ENCODE data around the gene FTMT. TPM values are rescaled to one million over a fixed set of nuclear protein-coding genes. Genes with fewer than 3 reads are reported as not detected.
"Not testable (repeated sequence)": the region's sequence is repeated elsewhere in the genome, so short reads cannot be mapped to it uniquely, and the experiment has no call there.

Gene FTMT
- total RNA-seq, result not detected

DNA sequence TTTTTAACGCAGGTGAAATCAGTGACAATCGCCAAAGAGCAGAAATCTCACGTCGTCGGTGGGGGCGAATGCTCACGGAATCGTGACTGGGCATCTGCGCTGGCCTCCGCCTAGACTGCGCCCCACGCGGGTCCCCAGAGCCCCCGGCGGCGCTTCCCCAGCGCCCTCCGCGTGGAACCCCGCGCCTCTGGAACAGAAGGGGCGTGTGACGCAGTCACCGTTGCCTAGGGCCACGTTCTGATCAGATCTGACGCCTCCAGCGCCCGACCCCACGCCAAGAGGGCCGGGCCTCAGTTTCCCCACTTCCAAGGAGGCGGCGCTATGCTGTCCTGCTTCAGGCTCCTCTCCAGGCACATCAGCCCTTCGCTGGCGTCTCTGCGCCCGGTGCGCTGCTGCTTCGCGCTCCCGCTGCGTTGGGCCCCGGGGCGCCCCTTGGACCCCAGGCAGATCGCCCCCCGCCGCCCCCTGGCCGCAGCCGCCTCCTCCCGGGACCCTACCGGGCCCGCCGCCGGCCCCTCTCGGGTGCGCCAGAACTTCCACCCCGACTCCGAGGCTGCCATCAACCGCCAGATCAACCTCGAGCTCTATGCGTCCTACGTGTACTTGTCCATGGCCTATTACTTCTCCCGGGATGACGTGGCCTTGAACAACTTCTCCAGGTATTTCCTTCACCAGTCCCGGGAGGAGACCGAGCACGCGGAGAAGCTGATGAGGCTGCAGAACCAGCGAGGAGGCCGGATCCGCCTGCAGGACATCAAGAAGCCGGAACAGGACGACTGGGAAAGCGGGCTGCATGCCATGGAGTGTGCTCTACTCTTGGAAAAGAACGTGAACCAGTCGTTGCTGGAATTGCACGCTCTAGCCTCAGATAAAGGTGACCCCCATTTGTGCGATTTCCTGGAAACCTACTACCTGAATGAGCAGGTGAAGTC is at the start of gene FTMT:
FTMT (plus strand) TSS at position 240 of the 932 bp plus-strand sequence; CDS start at position 322, 82 bp downstream.
- H3K36me3 Mint-ChIP-seq (ENCODE audit: low read depth), result no peaks in the 10 kb centered on the region
- no peaks in the 10 kb centered on the region for H3K4me1 Mint-ChIP-seq (ENCODE audit: low read depth)
- no peaks in the 10 kb centered on the region for H3K9me3 Mint-ChIP-seq
- CTCF ChIA-PET, result no interaction called here
- no peak within 1 kb of the TSS for H3K4me3 Mint-ChIP-seq
- H3K27ac Mint-ChIP-seq, result no peak within 1 kb of the TSS
- intact Hi-C loops (cut with micrococcal nuclease), result no loop called here
- no peaks in the 10 kb centered on the region for H3K27me3 Mint-ChIP-seq (ENCODE audit: low read depth)
- DNase-seq, result no peak

DNA sequence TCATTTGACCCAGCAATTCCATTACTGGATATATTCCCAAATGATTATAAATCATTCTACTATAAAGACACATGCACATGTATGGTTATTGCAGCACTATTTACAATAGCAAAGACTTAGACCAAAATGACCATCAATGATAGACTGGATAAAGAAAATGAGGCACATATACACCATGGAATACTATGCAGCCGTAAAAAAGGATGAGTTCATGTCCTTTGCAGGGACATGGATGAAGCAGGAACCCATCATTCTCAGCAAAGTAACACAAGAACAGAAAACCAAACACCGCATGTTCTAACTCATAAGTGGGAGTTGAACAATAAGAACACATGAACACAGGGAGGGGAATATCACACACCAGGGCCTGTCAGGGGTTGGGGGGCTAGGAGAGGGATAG is 46.4 kb upstream of the FTMT start:
- H3K36me3 Mint-ChIP-seq (ENCODE audit: low read depth); H3K4me3 Mint-ChIP-seq; DNase-seq; intact Hi-C loops (cut with micrococcal nuclease); CTCF ChIA-PET; H3K27me3 Mint-ChIP-seq (ENCODE audit: low read depth); H3K4me1 Mint-ChIP-seq (ENCODE audit: low read depth); H3K9me3 Mint-ChIP-seq; H3K27ac Mint-ChIP-seq: not testable (repeated sequence)

DNA sequence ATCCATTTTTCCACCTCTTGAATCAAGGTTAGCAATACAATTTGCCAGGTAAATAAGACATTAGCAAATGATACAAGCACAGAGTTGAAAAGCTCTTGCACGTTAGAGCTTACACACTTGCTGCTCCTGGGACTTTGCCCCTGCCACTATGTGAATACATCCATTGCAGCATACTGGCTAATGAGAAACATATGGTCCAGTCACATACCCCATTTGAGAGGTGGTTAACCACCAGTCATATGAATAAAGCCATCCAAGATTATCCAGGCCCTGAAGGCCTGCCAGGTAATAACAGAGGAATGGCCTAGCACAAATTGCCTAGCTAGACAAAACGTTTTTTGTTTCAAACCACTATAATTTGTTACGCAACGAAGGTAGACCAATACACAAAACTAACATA is 45.8 kb upstream of the FTMT start:
- no peaks in the 10 kb centered on the region for H3K4me1 Mint-ChIP-seq (ENCODE audit: low read depth)
- no peaks in the 10 kb centered on the region for H3K36me3 Mint-ChIP-seq (ENCODE audit: low read depth)
- no peak overlapping the region for H3K27ac Mint-ChIP-seq
- intact Hi-C loops (cut with micrococcal nuclease), result no loop called here
- CTCF ChIA-PET, result no interaction called here
- no peak for DNase-seq
- H3K4me3 Mint-ChIP-seq, result no peak overlapping the region
- peaks cover 6% of the 10 kb centered on the region for H3K9me3 Mint-ChIP-seq
- H3K27me3 Mint-ChIP-seq (ENCODE audit: low read depth), result no peaks in the 10 kb centered on the region

DNA sequence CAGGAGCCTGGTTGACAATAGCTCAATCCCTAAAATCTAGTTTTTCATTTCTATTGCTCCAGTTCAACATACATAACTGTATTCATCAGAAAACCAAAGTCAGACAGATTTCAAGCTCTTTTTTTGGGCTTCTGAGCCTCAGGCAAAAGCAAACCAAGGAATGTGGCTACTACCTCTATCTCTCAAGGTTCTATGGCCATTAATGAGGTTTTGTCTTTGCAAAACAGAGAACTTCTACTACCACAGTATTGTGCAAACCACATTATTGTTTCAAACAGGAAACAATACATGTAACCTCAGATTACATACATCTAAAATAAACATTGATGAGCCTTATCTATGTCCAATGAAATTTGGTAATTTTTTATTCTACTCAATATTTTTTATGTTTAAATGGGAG is 35.5 kb upstream of the FTMT start:
- no peak for DNase-seq
- no peak overlapping the region for H3K4me3 Mint-ChIP-seq
- CTCF ChIA-PET, result no interaction called here
- peaks cover 3% of the 10 kb centered on the region for H3K27me3 Mint-ChIP-seq (ENCODE audit: low read depth)
- peaks cover 6% of the 10 kb centered on the region for H3K9me3 Mint-ChIP-seq
- H3K4me1 Mint-ChIP-seq (ENCODE audit: low read depth), result no peaks in the 10 kb centered on the region
- no peak overlapping the region for H3K27ac Mint-ChIP-seq
- intact Hi-C loops (cut with micrococcal nuclease), result no loop called here
- H3K36me3 Mint-ChIP-seq (ENCODE audit: low read depth), result no peaks in the 10 kb centered on the region

DNA sequence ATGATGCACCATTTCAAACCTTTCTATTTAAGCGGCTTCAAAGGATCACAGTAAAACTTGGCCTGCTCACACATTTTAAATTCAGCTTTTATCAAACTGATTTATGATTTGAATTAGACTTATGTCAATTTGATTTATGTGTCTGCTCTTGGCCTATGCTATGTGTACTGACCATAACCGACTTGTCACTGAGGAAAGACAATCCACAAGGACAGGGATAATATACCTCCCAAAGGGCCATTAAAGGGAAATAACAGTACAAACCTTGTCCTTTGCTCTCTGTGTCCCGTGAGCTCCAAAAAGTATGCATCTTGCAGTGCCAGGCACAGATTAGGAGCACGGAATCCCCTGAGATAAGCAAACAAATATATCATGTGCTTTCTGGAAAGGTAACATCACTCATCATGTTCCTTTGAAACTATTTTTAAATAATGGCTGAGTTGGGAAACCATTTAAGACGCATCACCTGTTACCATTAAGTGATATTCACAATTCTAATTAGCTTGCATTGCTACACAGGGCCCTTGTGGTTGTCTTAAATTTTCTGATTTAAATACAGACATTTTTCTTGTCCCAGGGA is 31.9 kb upstream of the FTMT start:
- DNase-seq, result no peak
- H3K9me3 Mint-ChIP-seq, result peaks cover 6% of the 10 kb centered on the region
- H3K36me3 Mint-ChIP-seq (ENCODE audit: low read depth), result no peaks in the 10 kb centered on the region
- H3K4me3 Mint-ChIP-seq, result no peak overlapping the region
- intact Hi-C loops (cut with micrococcal nuclease), result no loop called here
- H3K27ac Mint-ChIP-seq, result no peak overlapping the region
- H3K4me1 Mint-ChIP-seq (ENCODE audit: low read depth), result no peaks in the 10 kb centered on the region
- CTCF ChIA-PET, result no interaction called here
- H3K27me3 Mint-ChIP-seq (ENCODE audit: low read depth), result peaks cover 3% of the 10 kb centered on the region

DNA sequence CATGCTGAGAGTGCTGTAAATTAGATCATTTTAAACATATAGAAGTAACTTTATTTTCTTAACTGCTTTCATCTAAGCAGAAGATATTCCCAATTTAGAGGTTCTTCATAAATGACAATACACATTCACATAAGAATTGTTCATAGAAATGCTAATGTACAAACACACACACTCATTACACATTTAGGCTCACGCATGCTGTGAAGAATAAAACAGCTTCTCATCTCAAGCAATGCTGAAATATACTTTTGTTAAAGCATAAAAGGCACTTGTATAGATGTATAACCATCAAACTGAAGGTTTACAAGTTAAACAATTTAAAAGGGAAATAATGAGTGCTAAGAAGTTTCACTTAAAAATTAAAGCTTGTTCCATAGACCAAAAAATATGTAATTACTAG is 18.1 kb upstream of the FTMT start:
- intact Hi-C loops (cut with micrococcal nuclease), result no loop called here
- CTCF ChIA-PET, result no interaction called here
- Mint-ChIP-seq H3K27ac (no peak overlapping the region), H3K27me3 (ENCODE audit: low read depth) (peaks cover 11% of the 10 kb centered on the region), H3K4me3 (no peak overlapping the region), H3K36me3 (ENCODE audit: low read depth) (peaks cover 1% of the 10 kb centered on the region), H3K4me1 (ENCODE audit: low read depth) (no peaks in the 10 kb centered on the region), H3K9me3 (peaks cover 4% of the 10 kb centered on the region)
- DNase-seq, result no peak

DNA sequence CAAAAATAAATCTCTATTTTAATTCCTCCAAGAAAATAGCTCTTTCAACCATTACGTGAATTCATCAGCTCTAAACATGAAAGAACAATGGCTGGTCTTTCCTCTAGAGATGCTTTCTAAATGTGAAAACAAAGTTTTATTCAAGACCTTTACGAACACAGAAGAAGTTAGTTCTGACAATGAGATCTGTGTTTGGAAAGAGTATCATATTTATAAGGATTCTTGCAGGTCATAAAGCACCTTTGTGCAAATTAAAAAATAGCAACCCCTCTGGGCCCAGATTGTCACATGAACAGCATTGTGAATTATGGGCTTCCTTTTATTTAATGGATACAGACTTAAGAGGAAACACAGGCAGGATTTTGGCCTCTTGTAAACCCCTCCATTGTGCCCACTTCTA is 17.7 kb upstream of the FTMT start:
- DNase-seq, result no peak
- Mint-ChIP-seq H3K27ac (no peak overlapping the region), H3K4me1 (ENCODE audit: low read depth) (no peaks in the 10 kb centered on the region), H3K27me3 (ENCODE audit: low read depth) (peaks cover 11% of the 10 kb centered on the region), H3K36me3 (ENCODE audit: low read depth) (peaks cover 1% of the 10 kb centered on the region), H3K4me3 (no peak overlapping the region), H3K9me3 (peaks cover 4% of the 10 kb centered on the region)
- CTCF ChIA-PET, result no interaction called here
- intact Hi-C loops (cut with micrococcal nuclease), result no loop called here

DNA sequence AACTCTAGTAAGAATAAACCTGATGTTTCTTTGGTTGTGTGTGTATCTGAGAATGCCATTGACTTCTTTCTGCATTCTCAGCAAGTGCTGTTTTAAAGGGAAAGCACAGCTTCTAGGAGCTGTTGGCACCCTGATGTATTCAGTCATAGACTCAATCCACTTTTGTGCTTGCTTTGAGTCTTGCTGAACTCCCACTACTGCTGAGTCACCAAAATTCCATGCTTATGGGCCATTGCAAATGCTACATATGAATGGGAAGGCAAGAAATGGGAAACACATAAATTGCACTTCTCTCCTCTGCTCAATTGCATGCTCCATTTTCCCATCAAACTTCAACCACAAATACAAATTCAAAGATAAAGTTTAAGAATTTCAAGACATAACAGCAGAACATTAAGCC is 9.8 kb upstream of the FTMT start:
- H3K27ac Mint-ChIP-seq, result no peak overlapping the region
- no peaks in the 10 kb centered on the region for H3K36me3 Mint-ChIP-seq (ENCODE audit: low read depth)
- DNase-seq, result no peak
- H3K9me3 Mint-ChIP-seq, result no peaks in the 10 kb centered on the region
- CTCF ChIA-PET, result no interaction called here
- H3K4me1 Mint-ChIP-seq (ENCODE audit: low read depth), result no peaks in the 10 kb centered on the region
- intact Hi-C loops (cut with micrococcal nuclease), result no loop called here
- no peak overlapping the region for H3K4me3 Mint-ChIP-seq
- H3K27me3 Mint-ChIP-seq (ENCODE audit: low read depth), result peaks cover 7% of the 10 kb centered on the region

DNA sequence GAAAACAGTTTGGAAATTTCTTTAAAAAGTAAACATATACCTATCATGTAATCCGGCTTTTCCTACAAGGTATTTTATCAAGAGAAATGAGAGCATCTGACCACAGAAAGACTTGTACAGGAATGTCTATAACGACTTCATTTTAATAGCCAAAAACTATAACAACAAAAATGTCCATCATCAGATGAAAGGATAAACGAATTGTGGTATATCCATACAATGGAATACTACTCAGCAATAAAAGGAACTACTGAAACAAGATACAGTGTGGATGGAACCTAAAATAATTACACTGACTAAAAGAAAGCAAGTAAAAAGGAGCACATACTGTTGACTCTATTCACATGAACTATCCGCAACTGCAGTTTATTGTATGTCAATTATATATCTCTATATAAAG is 1.4 kb upstream of the FTMT start:
- DNase-seq, result no peak
- no peaks in the 10 kb centered on the region for H3K27me3 Mint-ChIP-seq (ENCODE audit: low read depth)
- no peaks in the 10 kb centered on the region for H3K4me1 Mint-ChIP-seq (ENCODE audit: low read depth)
- H3K4me3 Mint-ChIP-seq, result no peak overlapping the region
- no peaks in the 10 kb centered on the region for H3K9me3 Mint-ChIP-seq
- intact Hi-C loops (cut with micrococcal nuclease), result no loop called here
- CTCF ChIA-PET, result no interaction called here
- H3K27ac Mint-ChIP-seq, result no peak overlapping the region
- no peaks in the 10 kb centered on the region for H3K36me3 Mint-ChIP-seq (ENCODE audit: low read depth)

DNA sequence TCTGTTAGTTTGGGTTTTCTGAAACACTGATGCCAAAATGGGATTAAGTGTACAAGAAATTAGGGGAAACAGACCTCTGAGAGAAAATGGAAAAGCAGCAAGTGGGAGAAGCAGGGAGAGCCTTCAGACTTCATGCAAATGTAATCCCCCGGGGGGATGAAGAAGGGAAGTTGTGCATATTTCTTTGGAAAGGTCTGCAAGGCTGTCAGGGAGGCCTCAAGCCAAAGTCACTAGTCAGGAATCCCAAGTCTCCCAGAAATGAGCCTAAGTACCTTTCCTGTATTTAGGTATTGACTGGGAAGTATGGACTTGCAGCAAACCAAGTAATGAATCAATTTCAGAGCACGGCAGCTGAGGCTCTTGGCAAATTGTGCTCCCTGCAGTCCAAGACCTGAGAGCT is 2.2 kb downstream of the FTMT start:
- no peaks in the 10 kb centered on the region for H3K9me3 Mint-ChIP-seq

DNA sequence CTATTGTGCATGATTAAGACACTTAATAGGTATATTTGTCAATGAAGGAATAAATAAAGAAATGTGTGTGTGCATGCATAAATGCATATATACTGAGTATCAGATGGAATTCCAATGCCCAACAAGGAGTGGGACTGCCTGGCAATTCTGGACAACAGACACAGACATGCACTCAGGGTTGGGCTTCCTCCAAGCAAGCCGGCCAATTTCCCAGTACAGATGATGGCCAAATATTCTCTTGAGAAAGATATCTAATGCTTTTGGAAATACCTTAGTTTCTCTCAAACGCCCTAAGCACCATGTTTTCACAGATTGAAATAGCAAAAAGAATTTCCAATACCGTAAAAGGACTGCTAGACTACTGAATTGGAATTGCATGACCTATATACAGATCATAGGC is 11.1 kb downstream of the FTMT start:
- Mint-ChIP-seq H3K27me3 (ENCODE audit: low read depth) (peaks cover 2% of the 10 kb centered on the region), H3K4me3 (no peak overlapping the region), H3K36me3 (ENCODE audit: low read depth) (no peaks in the 10 kb centered on the region), H3K9me3 (no peaks in the 10 kb centered on the region), H3K4me1 (ENCODE audit: low read depth) (no peaks in the 10 kb centered on the region), H3K27ac (no peak overlapping the region)
- DNase-seq, result no peak
- CTCF ChIA-PET, result interaction anchor here (0.6 kb wide), 1 partner anchor 55 kb away, joined by 3 read pairs; no protein-coding TSS in a partner anchor
- intact Hi-C loops (cut with micrococcal nuclease), result no loop called here

More for the DNA sequence above, 2.2 kb downstream of the FTMT start:
- Mint-ChIP-seq H3K27ac (no peak overlapping the region), H3K4me3 (no peak overlapping the region), H3K27me3 (ENCODE audit: low read depth) (no peaks in the 10 kb centered on the region), H3K4me1 (ENCODE audit: low read depth) (no peaks in the 10 kb centered on the region), H3K36me3 (ENCODE audit: low read depth) (no peaks in the 10 kb centered on the region)
- intact Hi-C loops (cut with micrococcal nuclease), result no loop called here
- CTCF ChIA-PET, result no interaction called here
- DNase-seq, result no peak

DNA sequence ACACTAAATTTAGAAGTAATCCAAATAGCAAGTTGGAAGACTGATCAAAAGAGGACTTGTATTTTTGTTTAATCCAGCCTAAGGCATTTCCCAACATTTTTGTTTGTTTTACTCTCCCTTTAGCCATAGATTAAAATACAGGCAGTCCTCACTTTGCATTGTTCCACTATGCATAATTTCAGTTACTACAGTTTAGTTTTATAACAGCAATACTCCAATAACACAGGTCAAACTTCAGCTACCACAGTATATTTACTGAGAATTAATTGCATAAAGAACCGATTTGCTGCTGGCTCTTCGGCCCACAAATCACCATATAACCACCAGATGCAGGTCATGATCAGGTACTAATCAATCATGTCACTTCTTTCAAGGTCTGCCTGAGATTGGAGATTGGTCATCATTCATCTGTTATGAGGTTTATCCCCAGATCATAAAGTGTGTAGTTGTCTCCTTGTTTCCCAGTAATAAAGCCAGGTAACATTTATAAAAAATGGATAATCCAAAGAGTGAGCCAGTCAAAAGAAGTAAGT is 12.1 kb downstream of the FTMT start:
- no peak overlapping the region for H3K4me3 Mint-ChIP-seq

DNA sequence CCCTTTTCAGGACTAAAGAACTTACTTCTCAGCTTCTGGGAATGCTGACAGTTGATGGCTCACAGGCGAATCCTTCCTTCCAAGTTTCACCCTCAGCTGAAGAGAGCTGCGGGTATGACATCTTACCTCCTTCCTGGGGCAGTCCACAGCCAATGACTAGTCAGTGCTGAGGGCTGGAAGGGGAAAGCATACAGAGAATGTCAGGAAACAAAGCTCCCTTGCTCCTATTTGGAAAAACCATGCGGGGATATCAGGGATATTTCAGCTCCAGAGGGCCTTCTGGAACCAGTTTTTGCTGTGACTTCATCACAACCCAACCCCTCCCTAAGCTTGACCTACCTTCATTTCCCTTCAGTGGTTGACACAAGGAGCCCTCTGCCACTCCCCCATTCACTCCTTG is 15.7 kb downstream of the FTMT start:
- CTCF ChIA-PET, result no interaction called here

More for the DNA sequence above, 12.1 kb downstream of the FTMT start:
- H3K27ac Mint-ChIP-seq, result no peak overlapping the region
- H3K9me3 Mint-ChIP-seq, result no peaks in the 10 kb centered on the region
- H3K36me3 Mint-ChIP-seq (ENCODE audit: low read depth), result no peaks in the 10 kb centered on the region
- CTCF ChIA-PET, result no interaction called here
- no peaks in the 10 kb centered on the region for H3K4me1 Mint-ChIP-seq (ENCODE audit: low read depth)
- intact Hi-C loops (cut with micrococcal nuclease), result no loop called here
- peaks cover 2% of the 10 kb centered on the region for H3K27me3 Mint-ChIP-seq (ENCODE audit: low read depth)
- no peak for DNase-seq

More for the DNA sequence above, 15.7 kb downstream of the FTMT start:
- Mint-ChIP-seq H3K27me3 (ENCODE audit: low read depth) (peaks cover 4% of the 10 kb centered on the region), H3K9me3 (no peaks in the 10 kb centered on the region), H3K27ac (no peak overlapping the region), H3K4me1 (ENCODE audit: low read depth) (no peaks in the 10 kb centered on the region), H3K36me3 (ENCODE audit: low read depth) (no peaks in the 10 kb centered on the region), H3K4me3 (no peak overlapping the region)
- intact Hi-C loops (cut with micrococcal nuclease), result no loop called here
- no peak for DNase-seq

Measured in activated naive CD4-positive, alpha-beta T cell treated with anti-CD3 and anti-CD28 coated beads for 36 hours (primary cell).